Transverse colon (tissue), 4 donors: ENCODE data around the gene PCBD1.

ENCODE experiments used
- EP300 ChIP-seq: sonication (generic); formaldehyde crosslinking; IDR thresholded peaks from one replicate; pipeline ENCODE4 v1.6.1; 2017; ENCODE audit warnings: antibody characterized with exemption, low read depth
- POLR2A ChIP-seq: fragments of 450-650 bp; IDR thresholded peaks from one replicate; pipeline ENCODE4 v1.6.1; 2016; ENCODE audit warnings: antibody characterized with exemption, mild to moderate bottlenecking, moderate library complexity
- POLR2AphosphoS5 ChIP-seq, 3 donors: sonication (generic); formaldehyde crosslinking; IDR thresholded peaks; one replicate each; pipeline ENCODE4 v1.6.1; 2016; ENCODE audit warnings: antibody characterized with exemption in 3 of 3
- TF ChIP-seq, protein P1 (sequence below), 5 experiments: fragments of 200-600 bp in 3 of 5; fragments of 450-650 bp in 2 of 5; sonication (generic) in 3 of 5; IDR thresholded peaks; 1 replicate in 2 of 5; 2 replicates in 3 of 5; pipeline ENCODE4 v1.5.1; 2016 to 2017; ENCODE audit warnings: antibody characterized with exemption in 5 of 5, inconsistent platforms in 3 of 5, mild to moderate bottlenecking in 2 of 5, moderate library complexity in 1 of 5

DNA sequence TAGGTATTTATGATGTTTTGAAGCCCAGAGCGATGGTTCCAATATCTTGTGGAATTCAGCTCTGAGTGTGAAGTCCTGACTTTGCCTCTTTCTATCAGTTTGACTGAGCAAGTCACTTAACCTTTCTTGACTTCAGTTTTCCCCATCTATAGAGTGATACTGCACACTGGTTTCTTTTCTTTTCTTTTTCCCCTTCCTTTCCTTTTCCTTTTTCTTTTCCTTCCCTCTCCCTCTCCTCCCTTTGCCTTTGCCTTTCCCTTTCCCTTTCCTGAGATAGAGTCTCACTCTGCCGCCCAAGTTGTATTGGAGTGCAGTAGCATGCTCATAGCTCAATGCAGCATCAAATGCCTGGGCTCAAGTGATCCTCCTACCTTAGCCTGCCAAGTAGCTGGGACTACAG is 52.0 kb downstream of the PCBD1 start:
- TF ChIP-seq, protein P1, sequence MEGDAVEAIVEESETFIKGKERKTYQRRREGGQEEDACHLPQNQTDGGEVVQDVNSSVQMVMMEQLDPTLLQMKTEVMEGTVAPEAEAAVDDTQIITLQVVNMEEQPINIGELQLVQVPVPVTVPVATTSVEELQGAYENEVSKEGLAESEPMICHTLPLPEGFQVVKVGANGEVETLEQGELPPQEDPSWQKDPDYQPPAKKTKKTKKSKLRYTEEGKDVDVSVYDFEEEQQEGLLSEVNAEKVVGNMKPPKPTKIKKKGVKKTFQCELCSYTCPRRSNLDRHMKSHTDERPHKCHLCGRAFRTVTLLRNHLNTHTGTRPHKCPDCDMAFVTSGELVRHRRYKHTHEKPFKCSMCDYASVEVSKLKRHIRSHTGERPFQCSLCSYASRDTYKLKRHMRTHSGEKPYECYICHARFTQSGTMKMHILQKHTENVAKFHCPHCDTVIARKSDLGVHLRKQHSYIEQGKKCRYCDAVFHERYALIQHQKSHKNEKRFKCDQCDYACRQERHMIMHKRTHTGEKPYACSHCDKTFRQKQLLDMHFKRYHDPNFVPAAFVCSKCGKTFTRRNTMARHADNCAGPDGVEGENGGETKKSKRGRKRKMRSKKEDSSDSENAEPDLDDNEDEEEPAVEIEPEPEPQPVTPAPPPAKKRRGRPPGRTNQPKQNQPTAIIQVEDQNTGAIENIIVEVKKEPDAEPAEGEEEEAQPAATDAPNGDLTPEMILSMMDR (IDR thresholded peaks at IDR 0.05): no peak
- no peak for TF ChIP-seq POLR2A
- no peak for TF ChIP-seq POLR2AphosphoS5 (IDR thresholded peaks at IDR 0.05)
- no peak for TF ChIP-seq EP300
